ENCODE results near the gene NFIL3. TPM values are rescaled to one million over a fixed set of nuclear protein-coding genes. Genes with fewer than 3 reads are reported as not detected.

The NFIL3 gene
- total RNA-seq, 1 experiment from 2014 or later = 14.5 TPM

GRCh38 chr9:91362051-91362611 lies 61.5 kb downstream of the NFIL3 start:
- peaks cover 6% of the 10 kb centered on the region for H3K4me1 ChIP-seq (ENCODE audit: insufficient read depth, low read length, poor library complexity, severe bottlenecking)
- no peak overlapping the region for H3K27ac ChIP-seq (ENCODE audit: low read depth, low read length, poor library complexity, severe bottlenecking)
- no TSS peak for BruUV-seq (replicated peaks)
- H3K9me3 ChIP-seq (ENCODE audit: low read depth, low read length, poor library complexity, severe bottlenecking) = no peaks in the 10 kb centered on the region
- no peaks in the 10 kb centered on the region for H3K27me3 ChIP-seq (replicated peaks; ENCODE audit: insufficient read depth, low read depth, low read length, poor library complexity)
- no peak for DNase-seq (ENCODE audit: low spot score)
- no peaks in the 10 kb centered on the region for H3K36me3 ChIP-seq (ENCODE audit: insufficient read depth, low read length, poor library complexity, severe bottlenecking)
- ChIA-PET CTCF (no interaction called here), POLR2A (ENCODE audit: low non-redundant PET) (interaction anchor here (0.5 kb wide), 1 partner anchor 16 kb away, joined by 4 read pairs; no protein-coding TSS in a partner anchor)
- peak overlapping the region; percentile 89 for H3K4me3 ChIP-seq (ENCODE audit: low read depth, low read length, poor library complexity, severe bottlenecking)
- no peak for TF ChIP-seq CTCF (conservative IDR thresholded peaks at IDR 0.05; ENCODE audit: low read depth, low read length)
- TF ChIP-seq EZH2 (IDR thresholded peaks at IDR 0.05; ENCODE audit: borderline replicate concordance, low read depth, low read length, poor library complexity, severe bottlenecking) = no peak
- intact Hi-C loops (cut with micrococcal nuclease; ENCODE audit: unreplicated experiment) = no loop called here

- DNase-seq (ENCODE audit: low spot score) = peak; percentile 86
- CTCF ChIA-PET = no interaction called here
- POLR2A ChIA-PET (ENCODE audit: low non-redundant PET) = no interaction called here
- TF ChIP-seq CTCF (conservative IDR thresholded peaks at IDR 0.05; ENCODE audit: low read depth, low read length) (no peak), EZH2 (IDR thresholded peaks at IDR 0.05; ENCODE audit: borderline replicate concordance, low read depth, low read length, poor library complexity, severe bottlenecking) (no peak)
- no peaks in the 10 kb centered on the region for H3K36me3 ChIP-seq (ENCODE audit: insufficient read depth, low read length, poor library complexity, severe bottlenecking)
- H3K9me3 ChIP-seq (ENCODE audit: low read depth, low read length, poor library complexity, severe bottlenecking) = no peaks in the 10 kb centered on the region
- intact Hi-C loops (cut with micrococcal nuclease; ENCODE audit: unreplicated experiment) = no loop called here
- no TSS peak for BruUV-seq (replicated peaks)
- peak within 1 kb of the TSS; percentile 89 for H3K4me3 ChIP-seq (ENCODE audit: low read depth, low read length, poor library complexity, severe bottlenecking)
- peak within 1 kb of the TSS; percentile 66 for H3K27ac ChIP-seq (ENCODE audit: low read depth, low read length, poor library complexity, severe bottlenecking)
- H3K4me1 ChIP-seq (ENCODE audit: insufficient read depth, low read length, poor library complexity, severe bottlenecking) = peaks cover 6% of the 10 kb centered on the region
- no peaks in the 10 kb centered on the region for H3K27me3 ChIP-seq (replicated peaks; ENCODE audit: insufficient read depth, low read depth, low read length, poor library complexity)
Observed at GRCh38 chr9:91361291-91362050, 62.2 kb downstream of the NFIL3 start, which contains the start of gene AUH. AUH (minus strand) TSS chr9:91361918; CDS start chr9:91361889, 29 bp downstream.

- Histone ChIP-seq H3K36me3 (ENCODE audit: insufficient read depth, low read length, poor library complexity, severe bottlenecking) (peaks cover under 1% of the 10 kb centered on the region), H3K27me3 (replicated peaks; ENCODE audit: insufficient read depth, low read depth, low read length, poor library complexity) (no peaks in the 10 kb centered on the region), H3K4me3 (ENCODE audit: low read depth, low read length, poor library complexity, severe bottlenecking) (peak overlapping the region; percentile 89), H3K9me3 (ENCODE audit: low read depth, low read length, poor library complexity, severe bottlenecking) (no peaks in the 10 kb centered on the region), H3K4me1 (ENCODE audit: insufficient read depth, low read length, poor library complexity, severe bottlenecking) (peaks cover 6% of the 10 kb centered on the region), H3K27ac (ENCODE audit: low read depth, low read length, poor library complexity, severe bottlenecking) (peak overlapping the region; percentile 66)
- no TSS peak for BruUV-seq (replicated peaks)
- intact Hi-C loops (cut with micrococcal nuclease; ENCODE audit: unreplicated experiment) = no loop called here
- ChIA-PET POLR2A (ENCODE audit: low non-redundant PET) (no interaction called here), CTCF (no interaction called here)
- no peak for DNase-seq (ENCODE audit: low spot score)
- no peak for TF ChIP-seq EZH2 (IDR thresholded peaks at IDR 0.05; ENCODE audit: borderline replicate concordance, low read depth, low read length, poor library complexity, severe bottlenecking)
- TF ChIP-seq CTCF (conservative IDR thresholded peaks at IDR 0.05; ENCODE audit: low read depth, low read length) = no peak
Observed at GRCh38 chr9:91360551-91361290, 62.9 kb downstream of the NFIL3 start.

Data from A673 (cell line).